GM18511 (cell line): Measurements from ENCODE around the gene MAD1L1.

Experiments
- ATAC-seq: cut with Tn5 transposase; IDR thresholded peaks from one replicate; pipeline ENCODE4 v1.9.1; 2021; ENCODE audit warnings: mild to moderate bottlenecking, moderate library complexity; ENCODE audit not compliant: unreplicated experiment

The MAD1L1 gene

DNA sequence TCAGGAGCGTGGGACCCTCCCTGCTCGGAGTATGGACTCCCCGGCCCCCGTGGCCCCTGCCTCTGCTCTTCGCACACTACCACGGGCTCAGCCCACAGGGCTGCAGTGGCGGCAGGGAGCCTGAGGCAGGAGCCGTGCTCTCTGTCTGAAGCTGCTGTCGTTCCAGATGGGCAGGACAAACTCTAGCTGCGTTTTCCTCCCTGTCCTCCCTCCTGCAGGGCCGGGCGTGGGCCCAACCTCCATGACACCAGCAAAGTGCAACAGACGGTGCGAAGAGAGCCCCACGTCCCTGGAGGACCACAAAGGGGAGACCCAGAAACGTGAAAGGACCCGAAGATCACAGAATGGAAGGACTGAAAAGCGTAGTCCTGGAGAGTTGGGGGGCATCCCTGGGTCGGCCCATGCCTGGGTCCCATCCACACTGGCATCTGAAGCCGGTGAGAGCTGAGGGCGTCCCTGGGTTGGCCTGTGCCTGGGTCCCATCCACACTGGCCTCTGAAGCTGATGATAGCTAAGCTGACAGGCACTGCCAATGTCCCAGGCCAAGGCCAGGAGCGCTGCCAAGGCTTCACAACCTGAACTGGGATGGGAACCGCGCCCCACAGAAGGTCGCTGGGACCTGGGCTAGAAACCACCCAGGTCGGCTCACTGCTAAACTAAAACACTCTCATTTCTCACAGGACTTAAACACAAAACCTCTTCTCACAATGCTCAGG is 267.0 kb downstream of the MAD1L1 start:
- no peak for ATAC-seq

DNA sequence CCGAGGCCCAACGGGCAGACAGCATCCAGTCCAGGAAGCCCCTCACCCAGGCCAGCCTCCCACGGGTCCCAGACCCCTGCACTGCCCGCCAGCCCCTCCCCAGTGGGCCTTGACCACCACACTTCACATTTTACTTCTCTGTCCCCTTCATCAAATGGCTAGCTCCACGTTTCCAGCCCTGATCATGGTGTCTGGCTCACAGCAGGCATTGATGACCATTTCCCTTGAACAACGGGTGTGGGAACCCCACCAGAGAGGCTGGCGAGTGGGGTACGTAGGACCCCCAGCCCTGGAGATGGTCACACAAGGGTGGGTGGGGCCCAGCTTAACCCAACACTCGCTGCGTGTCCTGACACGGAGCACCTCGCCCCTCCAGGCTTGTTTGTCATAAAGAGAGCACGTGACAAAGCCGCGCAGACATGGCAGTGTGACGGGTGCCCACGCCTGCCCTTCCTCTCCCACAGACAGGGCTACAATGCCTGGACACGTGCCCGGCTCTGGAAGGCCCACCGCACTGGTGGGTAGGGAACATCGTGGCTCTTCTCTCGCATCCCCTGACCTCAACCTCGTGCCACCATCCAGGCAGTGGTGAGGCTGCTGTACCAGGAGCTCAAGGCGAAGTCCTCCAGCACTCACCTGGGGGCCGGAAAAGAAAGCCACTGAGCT is 267.7 kb downstream of the MAD1L1 start:
- no peak for ATAC-seq

DNA sequence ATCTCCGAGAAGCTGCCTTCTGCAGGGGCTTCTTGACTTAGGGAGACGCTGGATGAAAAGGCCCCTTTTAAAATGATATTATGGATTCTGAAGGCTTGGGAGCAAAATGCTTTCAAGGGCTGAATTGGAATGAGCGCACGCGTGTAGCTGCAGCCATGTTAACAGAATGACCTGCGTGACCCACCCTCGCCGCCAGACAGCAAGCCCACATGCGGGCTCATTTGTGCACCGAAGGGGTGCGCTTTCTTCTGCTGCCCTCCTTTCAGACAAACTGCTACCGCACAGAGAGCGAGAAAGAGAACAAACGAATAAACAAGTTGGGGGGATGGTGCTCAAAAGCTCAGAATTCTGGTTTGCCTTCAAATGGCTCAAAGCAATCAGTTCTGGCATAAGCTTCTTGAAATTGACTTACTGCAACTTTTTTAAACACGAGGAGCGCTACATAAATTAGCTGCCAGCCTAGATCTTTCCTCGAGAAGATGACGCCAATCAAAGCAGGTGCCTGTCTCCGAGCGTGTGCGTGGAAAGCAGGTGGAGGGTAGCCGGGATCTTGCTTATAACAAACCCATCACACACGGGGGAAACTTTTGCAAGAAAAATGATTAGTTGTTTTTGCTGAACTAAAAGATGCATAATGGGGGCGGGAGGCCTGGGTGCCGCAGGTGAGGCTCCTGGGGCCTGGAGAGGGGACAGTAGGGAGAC is 268.4 kb downstream of the MAD1L1 start:
- ATAC-seq = no peak

DNA sequence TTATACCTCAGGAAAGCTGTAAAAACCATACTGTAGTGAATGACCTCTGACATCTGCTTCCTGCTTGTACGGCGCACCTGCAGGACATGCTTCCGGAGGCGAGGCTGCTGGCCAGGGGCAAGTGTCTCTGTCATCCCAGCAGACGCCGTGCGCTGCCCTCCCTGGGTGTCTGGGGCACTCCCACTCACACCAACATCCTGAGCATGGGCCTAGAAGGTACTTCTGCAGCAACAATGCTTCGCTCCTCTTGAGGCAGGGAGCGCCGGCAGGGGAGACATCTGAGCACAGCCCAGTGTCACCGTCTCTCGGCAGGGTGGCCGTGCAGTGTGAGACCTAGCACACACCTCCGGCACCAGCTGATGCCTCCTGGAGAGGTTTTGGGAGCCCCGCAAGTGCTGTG is 269.2 kb downstream of the MAD1L1 start:
- no peak for ATAC-seq

DNA sequence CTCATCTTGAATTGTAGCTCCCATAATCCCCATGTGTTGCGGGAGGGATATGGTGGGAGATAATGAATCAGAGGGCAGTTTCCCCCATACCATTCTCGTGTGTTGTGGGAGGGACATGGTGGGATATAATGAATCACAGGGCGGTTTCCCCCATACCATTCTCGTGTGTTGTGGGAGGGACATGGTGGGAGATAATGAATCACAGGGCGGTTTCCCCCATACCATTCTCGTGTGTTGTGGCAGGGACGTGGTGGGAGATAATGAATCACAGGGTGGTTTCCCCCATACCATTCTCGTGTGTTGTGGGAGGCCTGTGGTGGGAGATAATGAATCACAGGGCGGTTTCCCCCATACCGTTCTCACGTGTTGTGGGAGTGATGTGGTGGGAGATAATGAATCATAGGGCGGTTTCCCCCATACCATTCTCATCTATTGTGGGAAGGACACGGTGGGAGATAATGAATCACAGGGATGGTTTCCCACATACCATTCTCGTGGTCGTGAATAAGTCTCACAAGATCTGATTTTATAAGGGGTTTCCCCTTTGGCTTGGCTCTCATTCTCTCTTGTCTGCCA is 271.0 kb downstream of the MAD1L1 start:
- no peak for ATAC-seq

DNA sequence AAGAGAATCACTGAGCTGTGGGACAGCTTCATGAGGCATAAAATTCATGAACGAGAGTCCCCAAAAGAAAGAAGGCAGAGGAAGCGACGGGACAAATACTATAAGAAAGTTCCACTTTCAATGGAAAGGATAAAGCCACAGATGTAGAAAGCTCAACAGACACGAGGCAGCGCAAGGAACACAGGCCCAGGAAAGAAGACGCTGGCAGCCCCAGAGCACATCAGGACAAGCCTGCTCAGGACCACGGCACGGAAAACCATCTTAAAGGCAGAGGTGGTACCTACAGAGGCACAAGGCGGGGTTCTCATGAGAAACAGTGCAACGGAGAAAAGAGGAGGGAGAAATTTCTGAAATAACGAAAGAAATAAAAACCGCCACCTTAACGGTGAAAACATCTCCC is 273.4 kb downstream of the MAD1L1 start:
- ATAC-seq = no peak

DNA sequence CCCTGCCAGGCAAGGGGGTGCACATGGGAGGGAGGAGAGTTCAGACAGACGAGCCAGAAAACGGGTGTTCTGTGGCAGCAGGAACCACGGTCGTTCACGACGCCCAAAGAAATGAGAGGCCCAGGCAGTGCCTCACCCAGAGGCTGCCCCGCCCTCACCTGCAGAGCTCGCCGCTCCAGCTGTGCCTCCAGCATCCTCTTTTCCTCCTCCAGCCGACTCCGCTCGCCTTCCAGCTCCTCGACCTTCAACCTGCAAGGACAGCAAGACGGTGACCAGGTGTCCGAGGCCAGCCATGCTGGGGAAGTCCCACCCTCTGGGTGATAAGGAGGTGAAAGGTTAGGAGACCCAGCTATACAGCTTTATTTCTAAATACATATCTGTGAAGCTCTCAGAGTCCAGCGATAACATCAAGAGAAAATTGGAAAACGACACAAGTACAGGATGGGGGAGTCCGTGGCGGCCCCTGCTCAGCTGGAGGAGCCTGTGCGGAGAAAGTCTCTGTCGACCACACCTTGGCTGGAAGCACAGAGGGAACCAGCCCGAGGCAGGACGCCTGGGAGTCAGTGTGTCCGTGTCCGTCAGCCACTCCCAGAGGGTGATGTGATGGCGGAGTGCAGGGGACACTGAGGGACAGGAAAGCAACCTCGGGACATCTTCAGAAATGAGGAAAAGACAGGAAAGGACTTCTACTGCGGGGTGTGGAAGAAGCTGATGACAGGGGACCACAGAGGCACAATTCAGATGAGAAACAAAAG is 275.1 kb downstream of the MAD1L1 start:
- no peak for ATAC-seq

DNA sequence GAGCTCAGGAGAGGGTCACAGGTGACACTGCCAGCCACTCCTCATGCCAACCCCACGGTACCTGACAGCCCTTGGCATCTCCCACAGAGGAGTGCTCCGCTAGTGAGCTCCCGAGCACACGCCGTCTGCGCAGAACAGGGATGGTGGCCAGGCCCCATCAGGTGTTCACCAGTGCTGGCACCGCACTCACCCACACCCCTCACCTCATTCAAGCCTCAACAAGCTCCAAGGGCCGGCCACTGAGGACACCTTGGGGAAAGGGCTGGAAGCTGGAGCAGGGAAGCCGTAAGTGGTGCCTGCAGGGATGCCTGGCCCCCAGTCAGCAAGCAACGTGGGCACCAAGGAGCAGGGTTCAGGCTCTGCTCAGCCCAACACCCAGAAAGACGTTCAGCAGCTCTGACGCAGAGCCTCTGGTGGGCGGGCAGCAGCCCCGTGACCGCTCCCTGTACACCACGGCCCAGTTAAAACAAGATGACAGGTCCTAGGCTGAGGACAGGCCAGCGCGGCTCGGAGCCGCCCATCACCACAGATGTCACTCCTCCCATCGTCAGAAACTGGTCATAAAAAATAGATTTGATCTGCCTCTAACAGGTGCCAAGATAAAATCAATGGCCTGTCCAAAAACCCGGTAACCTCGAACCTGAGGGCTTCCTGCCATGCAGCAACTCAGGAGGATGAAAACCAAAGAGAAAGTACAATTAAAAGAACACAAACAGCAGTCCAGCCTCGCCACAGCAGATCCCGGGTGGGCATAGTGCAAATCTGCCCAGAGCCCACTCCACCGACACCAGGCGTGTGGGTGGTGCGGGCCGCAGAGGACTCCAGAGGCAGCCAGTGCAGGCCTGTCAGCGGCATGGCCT is 275.9 kb downstream of the MAD1L1 start:
- no peak for ATAC-seq

DNA sequence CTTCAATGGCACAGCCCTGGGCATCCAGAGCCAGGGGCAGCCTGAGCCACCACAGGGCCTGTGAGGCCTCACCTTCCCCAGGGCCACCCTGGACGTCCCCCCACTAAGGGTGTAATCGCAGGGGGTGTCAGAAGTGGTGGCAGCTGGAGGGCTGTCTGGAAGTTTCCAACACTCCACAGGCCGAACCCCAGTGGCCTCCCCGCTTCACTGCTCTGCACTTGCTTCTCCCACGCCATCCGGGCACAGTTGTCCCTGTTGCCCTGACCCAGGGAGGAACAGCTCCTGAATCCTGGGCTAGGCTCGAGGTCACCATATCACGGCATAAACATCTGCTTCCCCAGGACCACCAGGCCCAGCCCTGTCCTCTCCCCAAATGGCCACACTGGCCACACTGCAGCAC is 276.6 kb downstream of the MAD1L1 start:
- no peak for ATAC-seq

DNA sequence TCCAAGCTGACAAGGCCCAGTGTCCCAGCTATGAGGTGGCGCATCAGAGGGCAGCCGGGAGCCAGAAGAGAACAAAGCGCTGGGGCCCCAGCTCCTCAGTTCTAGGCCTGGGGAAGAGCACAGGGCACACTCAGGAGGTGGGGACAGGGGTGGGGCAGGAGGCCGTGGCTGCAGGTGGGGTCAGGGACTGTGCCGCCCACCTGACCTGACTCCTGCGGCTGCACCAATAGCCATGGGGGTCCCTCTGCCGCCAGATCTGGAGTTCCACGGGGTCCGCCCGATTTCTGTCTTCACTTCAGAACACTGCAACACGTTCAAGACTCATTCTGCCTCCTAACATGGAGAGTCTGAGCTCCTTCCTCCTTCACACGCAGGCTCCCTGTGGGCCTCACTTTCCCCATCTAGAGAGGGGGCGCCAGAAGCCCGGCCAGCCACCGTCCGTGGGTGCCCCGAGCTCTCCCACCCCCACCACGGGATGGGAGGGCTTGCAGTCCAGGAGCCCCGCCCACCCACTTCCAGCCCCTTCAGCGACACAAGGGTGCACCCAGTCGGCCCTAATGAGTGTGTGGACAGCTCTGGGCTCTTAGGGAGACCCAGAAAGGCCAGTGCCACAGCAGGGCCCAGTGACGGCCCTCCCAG is 278.3 kb downstream of the MAD1L1 start:
- ATAC-seq = no peak

DNA sequence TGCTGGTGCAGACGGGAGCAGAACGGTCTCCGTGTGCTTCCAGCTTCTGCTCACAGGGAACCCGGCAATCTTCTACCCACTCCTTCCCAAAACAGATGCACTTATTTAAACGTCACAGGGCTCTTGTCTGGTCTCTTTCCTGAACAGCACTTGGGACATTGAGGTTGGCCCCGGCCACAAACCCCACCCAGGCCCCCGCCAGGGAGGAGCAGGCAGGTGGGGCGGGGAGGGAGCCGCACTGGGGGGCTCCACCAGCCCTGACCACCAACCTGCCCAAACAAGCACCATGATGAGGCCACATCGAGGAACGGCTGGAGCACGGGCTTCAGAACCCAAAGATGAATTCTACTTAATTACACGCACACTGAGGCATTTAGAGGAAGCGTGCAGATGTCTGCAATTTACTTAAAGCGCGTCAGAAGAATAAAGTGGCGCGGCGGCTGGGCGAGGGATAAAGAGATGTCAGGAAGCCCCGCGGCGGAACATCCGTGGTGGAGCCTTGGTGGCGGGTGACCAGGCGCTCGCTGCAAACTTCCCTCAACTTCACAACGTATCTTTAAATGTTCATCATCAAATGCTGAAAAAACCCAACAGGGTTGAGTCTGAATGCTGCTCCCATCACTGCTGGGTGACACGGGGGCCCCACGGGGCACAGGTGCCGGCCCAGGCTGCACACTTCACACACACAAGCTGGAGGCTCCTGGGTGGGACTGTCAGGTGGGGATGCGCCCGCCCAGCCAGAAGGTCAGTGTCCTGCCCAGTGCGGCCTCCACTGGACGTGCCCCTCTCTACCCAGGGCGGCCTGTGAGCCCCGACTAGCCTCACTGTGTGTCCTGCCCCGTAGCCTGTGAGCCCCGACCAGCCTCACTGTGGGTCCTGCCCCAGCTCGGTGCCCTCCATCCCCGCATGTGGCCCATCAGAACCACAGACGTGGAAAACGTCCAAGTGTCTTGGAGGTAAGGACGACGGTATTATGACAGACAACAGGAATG is 279.2 kb downstream of the MAD1L1 start:
- ATAC-seq = no peak

DNA sequence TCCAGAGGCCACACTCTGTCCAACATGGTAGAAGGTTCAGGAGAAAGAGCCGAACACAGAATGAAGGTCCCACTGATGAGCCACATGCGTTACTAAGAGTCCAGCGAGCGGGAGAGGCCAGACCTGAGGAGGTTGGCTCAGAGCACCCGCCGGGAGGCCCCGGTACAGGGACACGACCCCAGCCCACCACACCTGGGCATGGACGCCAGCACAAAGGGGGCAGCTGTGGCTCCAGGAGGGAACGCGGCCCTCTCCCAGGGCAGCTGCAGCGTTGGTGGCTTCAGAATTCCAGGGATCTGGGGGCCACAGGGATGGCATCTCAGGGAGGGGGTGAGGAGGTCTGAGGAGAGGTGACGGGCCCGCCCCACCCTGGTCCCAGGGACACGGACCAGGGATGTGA is 280.0 kb downstream of the MAD1L1 start:
- no peak for ATAC-seq

DNA sequence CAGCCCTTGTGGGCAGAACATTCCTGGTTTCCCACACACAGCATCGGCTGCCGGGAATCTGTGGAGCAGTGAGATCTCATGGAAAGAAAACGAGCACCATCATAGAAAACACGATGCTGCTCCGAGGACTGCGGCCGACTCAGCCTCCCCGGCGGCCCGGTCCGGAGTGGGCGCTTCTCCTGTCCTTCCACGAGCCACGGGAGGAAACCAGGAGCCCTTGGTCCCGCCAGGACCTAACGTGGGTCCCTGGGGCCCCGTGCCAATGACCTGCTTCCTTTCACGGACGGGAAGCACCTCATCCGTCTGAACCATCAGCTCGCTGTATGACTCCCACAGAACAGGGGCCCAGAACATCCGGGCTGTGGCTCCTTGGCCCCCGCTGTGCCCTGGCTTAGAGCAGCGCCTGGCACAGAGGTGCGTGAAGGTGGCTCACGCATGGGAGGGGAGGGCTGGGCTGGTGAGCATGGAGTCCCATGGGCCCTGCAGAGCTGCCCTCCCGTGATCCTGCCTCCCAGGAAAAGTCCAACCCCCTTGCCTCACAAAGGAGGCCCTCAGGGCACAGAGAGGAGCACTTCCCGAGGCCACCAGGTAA is 280.5 kb downstream of the MAD1L1 start:
- no peak for ATAC-seq

DNA sequence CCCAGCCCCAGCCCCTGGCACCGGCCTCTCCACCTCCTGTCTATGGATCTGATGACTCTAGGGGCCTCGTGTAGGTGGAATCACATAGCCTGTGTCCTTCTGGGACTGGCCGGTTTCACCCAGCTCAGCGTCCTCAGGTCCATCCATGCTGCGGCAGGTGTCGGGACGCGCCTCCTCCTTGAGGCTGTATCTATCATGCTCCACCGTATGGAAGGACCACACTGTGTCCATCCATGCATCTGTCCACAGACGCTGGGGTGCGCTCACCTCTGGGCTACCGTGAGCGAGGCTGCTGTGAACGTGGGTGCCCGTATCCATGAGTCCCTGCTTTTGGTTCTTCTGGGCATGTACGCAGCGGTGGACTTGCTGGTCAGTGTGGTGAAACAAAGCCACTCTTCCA is 281.1 kb downstream of the MAD1L1 start:
- no peak for ATAC-seq

DNA sequence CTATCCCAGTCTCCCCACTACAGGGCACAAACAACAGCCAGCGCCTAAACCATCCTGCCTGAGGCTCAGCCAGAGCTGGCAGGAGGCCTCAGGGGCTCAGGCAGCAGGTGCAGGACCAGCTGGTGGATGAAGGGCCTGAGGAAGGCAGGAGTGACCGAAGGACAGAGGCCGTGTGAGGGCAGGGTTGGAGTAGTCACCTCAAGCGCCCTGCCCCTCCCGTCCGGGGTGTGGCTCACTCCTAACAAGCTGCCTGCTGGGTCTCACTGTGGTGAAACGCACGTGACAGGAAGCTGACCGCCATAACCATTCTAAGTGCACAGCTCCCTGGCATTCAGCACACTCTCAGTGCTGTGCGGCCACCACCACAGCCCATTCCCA is 281.6 kb downstream of the MAD1L1 start:
- ATAC-seq = no peak

DNA sequence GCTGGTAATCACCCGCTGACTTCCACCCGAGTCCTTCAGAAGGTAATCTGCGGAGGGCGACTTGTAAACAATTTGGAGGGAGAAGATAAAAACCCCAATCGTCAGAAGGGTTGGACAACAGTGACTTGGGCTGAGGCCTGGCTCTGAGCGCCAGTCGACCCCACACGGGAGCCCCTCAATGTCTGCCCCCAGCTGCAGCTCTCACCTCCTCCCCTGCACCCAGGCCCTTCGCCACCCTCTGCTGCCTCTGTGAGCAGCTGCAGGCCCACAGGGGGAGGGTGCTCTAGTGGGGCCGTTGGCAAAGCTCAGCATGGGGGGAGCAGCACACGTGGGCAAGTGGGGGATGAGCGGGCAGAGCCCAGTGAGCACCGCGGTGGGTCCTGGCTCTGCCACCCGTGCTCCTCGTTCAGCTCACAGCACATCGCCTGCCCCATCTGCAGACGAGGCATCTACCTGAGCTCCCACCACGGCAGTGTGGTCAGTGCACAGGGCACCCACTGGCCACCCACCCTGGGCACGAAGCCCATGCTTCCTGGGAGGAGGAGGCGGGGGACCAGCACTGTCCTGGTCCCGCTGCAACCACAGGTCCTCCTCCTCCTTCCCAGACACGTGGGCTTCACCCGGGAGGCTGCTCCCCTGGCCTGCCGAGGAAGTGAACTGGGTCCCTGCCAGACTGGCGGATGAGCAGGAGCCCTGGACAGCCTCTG is 282.1 kb downstream of the MAD1L1 start:
- ATAC-seq = no peak

DNA sequence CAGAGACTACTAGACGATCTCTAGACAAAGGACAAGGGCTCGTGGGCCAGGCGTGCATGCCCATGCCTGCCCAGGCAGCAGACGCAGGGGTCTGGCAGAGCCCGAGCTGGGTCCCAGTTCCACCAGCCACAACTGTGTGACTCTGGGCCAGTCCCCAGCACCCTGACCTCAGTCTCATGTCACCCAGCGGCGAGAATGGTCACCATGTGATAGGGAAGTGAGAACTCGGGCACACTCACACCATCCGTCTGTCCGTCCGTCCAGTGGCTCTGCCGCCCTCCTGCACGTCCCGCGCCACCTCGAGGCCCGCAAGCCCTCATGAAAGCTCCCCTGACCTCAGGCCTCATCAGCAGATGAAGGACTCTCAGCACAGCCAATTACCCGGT is 282.7 kb downstream of the MAD1L1 start:
- no peak for ATAC-seq

DNA sequence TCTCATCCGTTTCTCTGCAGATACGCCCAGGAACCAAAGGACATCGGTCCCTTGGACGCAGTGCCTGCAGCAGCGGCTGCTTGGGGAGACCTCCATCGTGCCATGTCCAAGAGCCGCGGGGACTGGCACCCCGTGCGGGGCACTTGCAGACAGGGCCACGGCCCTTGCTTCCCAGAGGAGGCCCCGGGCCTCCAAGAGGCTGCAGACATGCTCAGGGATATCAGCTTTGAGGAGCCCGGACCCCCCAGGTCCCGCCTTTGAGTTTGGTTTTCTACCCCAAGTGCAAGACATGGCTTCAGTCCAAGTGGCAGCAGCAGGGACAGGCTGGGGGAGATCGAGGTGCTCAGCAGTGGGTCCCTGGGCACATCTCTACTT is 283.1 kb downstream of the MAD1L1 start:
- no peak for ATAC-seq
